ENCODE data around the gene PPP2CA.

- TF ChIP-seq CTCF (conservative IDR thresholded peaks at IDR 0.05; ENCODE audit: low read depth, low read length) (peak; percentile 28; the same call in 1 of the 2 replicates), MXI1 (IDR thresholded peaks at IDR 0.05; ENCODE audit: borderline replicate concordance, low read depth, low read length) (no peak), POLR2A (IDR thresholded peaks at IDR 0.05; ENCODE audit: low read depth, low read length) (peak; percentile 78; the same call in 1 of the 2 replicates), USF2 (IDR thresholded peaks at IDR 0.05; ENCODE audit: low read depth, low read length) (no peak)
These were observed 739 bp downstream of the PPP2CA start for GRCh38 chr5:134224888-134225779.

Data from IMR-90 (cell line).